GM18861 (cell line): ENCODE results near the gene ARL3.
"Not testable (repeated sequence)": the region's sequence is repeated elsewhere in the genome, so short reads cannot be mapped to it uniquely, and the experiment has no call there.

Source experiments
- ATAC-seq: cut with Tn5 transposase; IDR thresholded peaks from one replicate; pipeline ENCODE4 v1.9.1; 2021; ENCODE audit not compliant: unreplicated experiment

The ARL3 gene

GRCh38 chr10:102738692-102739121 is 24.5 kb upstream of the ARL3 start:
- ATAC-seq = no peak

- ATAC-seq = no peak
Observed at GRCh38 chr10:102735065-102735562, 20.9 kb upstream of the ARL3 start.

GRCh38 chr10:102732661-102733060 is 18.5 kb upstream of the ARL3 start:
- ATAC-seq = no peak

GRCh38 chr10:102731222-102731800 is 17.1 kb upstream of the ARL3 start:
- no peak for ATAC-seq

GRCh38 chr10:102729029-102730026 is 15.1 kb upstream of the ARL3 start:
- no peak for ATAC-seq

GRCh38 chr10:102727037-102727818 is 13.0 kb upstream of the ARL3 start:
- no peak for ATAC-seq

GRCh38 chr10:102726274-102726673 is 12.1 kb upstream of the ARL3 start:
- no peak for ATAC-seq

GRCh38 chr10:102723989-102724388 is 9.8 kb upstream of the ARL3 start:
- no peak for ATAC-seq

- ATAC-seq = no peak
Observed at GRCh38 chr10:102721954-102722353, 7.8 kb upstream of the ARL3 start.

GRCh38 chr10:102720775-102721301 is 6.6 kb upstream of the ARL3 start:
- no peak for ATAC-seq

- ATAC-seq = no peak
Observed at GRCh38 chr10:102720337-102720736, 6.1 kb upstream of the ARL3 start.

GRCh38 chr10:102718220-102718619 is 4.0 kb upstream of the ARL3 start:
- ATAC-seq = no peak

GRCh38 chr10:102716900-102717565 is 2.8 kb upstream of the ARL3 start:
- ATAC-seq = not testable (repeated sequence)

GRCh38 chr10:102715880-102716279 is 1.7 kb upstream of the ARL3 start:
- ATAC-seq = no peak

GRCh38 chr10:102714621-102715455 is 641 bp upstream of the ARL3 start, which contains the start of gene SFXN2:
SFXN2 (plus strand) TSS chr10:102714636; CDS start chr10:102726637, 12,001 bp downstream.
- ATAC-seq = peak; percentile 2

GRCh38 chr10:102713539-102713813 is 721 bp downstream of the ARL3 start:
- peak; percentile 30 for ATAC-seq

GRCh38 chr10:102712843-102713538 is 1.2 kb downstream of the ARL3 start:
- ATAC-seq = no peak

GRCh38 chr10:102712089-102712488 is 2.1 kb downstream of the ARL3 start:
- no peak for ATAC-seq

- no peak for ATAC-seq
Observed at GRCh38 chr10:102710609-102711008, 3.6 kb downstream of the ARL3 start.
